Cardiac ventricle fibroblast (primary cell): ENCODE measurements around the gene FARP1. TPM values are rescaled to one million over a fixed set of nuclear protein-coding genes. Genes with fewer than 3 reads are reported as not detected.

Source experiments
- total RNA-seq: library from RNA; depleted of rRNA; stranded (reverse); fragments of >200 nt; gene quantifications from 2 replicates; pipeline ENCODE4 v1.2.3, GENCODE V29; 2015

Gene FARP1
- 14.8 and 23.1 TPM in 2 replicates for total RNA-seq

DNA sequence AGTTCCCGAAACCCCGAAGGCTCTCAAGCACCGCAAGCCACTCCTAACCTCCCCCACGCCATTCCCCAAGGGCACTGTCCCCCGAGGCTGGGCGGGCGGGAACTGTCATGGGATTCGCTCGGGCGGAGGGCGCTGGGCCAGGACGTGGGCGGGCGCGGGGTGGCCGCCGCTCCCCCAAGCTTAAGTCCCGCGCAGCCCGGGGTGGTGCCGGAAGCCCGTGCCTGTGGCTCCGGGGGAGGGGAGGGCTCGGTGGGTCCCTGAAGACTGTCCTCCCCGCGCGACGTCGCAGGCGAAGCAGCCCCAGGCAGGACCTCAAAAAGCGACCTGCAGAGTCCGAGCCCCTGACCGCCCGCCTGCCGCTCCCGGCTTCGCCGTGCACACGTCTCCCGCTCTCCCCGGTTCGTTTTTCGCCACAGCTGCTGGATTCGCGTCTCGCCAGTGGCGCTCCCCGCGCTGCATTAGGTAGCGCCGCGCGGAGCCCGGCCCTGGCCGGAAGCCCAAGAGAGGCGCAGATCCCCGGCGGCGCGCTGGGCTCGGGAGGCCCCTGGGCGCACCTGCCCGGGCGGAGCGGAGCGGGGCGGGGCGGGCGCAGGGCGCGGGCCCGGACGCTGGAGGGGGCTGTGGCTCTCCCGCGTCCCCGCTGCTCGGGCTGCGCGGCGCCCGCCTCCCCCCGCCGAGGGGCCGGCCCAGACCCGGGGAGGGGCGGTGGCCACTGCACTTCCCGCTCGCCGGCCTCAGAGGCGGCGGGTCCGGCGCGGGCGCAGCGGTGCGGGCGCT lies at the start of gene FARP1:
Gene FARP1 (plus strand): TSS at position 715 of the 777 bp plus-strand sequence. CDS start 70,149 bp downstream, outside the sequence.

DNA sequence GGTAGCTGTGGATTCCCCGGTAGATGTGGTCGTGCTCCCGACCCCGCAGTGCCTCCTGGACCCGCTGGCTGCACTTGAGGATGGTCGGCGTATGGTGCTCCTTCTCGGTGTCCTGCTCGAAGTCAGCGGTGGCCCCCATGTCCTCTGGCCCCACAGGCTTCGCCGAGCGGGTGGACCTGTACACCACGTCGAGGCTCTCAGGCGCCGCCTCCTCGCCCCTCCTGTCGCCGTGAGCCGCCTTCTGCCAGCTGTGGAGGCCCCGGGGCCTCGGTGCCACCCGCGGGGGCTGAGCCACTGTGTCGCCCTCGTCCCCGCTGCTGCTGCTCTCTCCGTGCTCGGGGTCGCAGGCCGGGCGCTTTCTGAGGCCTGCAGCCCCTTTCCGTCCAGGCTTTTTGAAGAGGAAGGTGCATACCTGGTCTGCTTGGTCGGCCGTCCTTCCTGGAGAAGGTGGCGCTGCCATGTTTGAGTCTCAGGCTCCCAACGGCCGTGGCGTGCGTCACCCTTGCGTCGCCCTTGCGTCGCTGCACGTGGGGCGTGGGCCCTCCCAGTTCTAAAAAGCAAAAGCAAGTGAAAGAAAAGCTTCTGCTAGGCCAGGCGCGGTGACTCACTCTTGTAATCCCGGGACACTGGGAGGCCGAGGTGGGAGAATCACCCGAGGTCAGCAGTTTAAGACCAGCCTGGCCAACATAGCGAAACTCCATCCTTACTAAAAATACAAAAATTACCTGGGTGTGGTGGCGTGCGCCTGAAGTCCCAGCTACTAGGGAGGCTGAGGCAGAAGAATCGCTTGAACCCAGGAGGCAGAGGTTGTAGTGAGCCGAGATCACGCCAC lies 34.1 kb downstream of the FARP1 start, which contains the start of gene RNF113B:
Gene RNF113B (minus strand): TSS at position 493 of the 832 bp plus-strand sequence. CDS start 33 bp downstream, at position 460.

Other genes with a start within 250 kb of the FARP1 start
- 84.6 and 100 TPM in 2 replicates for gene IPO5, start 189.4 kb upstream of the FARP1 start, total RNA-seq
- not detected in 2 replicates for gene RNF113B, start 34.2 kb downstream of the FARP1 start, total RNA-seq